Esophagus muscularis mucosa (tissue), 3 donors: ENCODE results near the gene SPRED2.

Source experiments
- POLR2AphosphoS5 ChIP-seq, 2 donors: sonication (generic); formaldehyde crosslinking; IDR thresholded peaks; one replicate each; pipeline ENCODE4 v1.6.1; 2017; ENCODE audit warnings: antibody characterized with exemption in 2 of 2
- TF ChIP-seq, protein P1 (sequence below), 3 experiments: fragments of 200-600 bp in 2 of 3; fragments of 450-650 bp in 1 of 3; sonication (generic) in 2 of 3; IDR thresholded peaks; one replicate each; pipeline ENCODE4 v1.5.1; 2017 to 2019; ENCODE audit warnings: antibody characterized with exemption in 3 of 3, mild to moderate bottlenecking in 2 of 3, moderate library complexity in 1 of 3

DNA sequence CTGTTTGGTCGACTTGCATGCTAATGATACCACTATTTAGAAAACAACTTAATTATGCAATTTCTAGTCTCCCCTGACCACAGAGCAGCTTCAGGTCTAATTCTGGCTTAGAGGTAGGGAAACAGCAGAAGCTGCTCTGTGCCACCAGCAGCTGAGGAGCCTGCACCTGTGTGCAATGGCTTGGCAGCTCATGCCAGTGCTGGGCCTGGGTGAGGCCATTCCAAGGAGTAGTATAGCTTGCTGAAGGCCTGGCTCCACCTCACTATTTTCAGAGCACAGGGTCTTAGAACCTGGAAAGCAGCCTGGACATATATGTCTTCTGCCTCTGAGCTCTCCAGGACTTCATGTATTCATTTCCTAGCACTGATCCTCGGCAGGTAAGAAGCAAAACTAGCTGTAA lies 62.8 kb downstream of the SPRED2 start:
- TF ChIP-seq, protein P1, sequence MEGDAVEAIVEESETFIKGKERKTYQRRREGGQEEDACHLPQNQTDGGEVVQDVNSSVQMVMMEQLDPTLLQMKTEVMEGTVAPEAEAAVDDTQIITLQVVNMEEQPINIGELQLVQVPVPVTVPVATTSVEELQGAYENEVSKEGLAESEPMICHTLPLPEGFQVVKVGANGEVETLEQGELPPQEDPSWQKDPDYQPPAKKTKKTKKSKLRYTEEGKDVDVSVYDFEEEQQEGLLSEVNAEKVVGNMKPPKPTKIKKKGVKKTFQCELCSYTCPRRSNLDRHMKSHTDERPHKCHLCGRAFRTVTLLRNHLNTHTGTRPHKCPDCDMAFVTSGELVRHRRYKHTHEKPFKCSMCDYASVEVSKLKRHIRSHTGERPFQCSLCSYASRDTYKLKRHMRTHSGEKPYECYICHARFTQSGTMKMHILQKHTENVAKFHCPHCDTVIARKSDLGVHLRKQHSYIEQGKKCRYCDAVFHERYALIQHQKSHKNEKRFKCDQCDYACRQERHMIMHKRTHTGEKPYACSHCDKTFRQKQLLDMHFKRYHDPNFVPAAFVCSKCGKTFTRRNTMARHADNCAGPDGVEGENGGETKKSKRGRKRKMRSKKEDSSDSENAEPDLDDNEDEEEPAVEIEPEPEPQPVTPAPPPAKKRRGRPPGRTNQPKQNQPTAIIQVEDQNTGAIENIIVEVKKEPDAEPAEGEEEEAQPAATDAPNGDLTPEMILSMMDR (IDR thresholded peaks at IDR 0.05): no peak
- TF ChIP-seq POLR2AphosphoS5 (IDR thresholded peaks at IDR 0.05): no peak
